ENCODE results near the gene CDC42BPB.

The CDC42BPB gene

GRCh38 chr14:102889615-102890014 is 167.7 kb downstream of the CDC42BPB start:
- no peak for DNase-seq

DNA sequence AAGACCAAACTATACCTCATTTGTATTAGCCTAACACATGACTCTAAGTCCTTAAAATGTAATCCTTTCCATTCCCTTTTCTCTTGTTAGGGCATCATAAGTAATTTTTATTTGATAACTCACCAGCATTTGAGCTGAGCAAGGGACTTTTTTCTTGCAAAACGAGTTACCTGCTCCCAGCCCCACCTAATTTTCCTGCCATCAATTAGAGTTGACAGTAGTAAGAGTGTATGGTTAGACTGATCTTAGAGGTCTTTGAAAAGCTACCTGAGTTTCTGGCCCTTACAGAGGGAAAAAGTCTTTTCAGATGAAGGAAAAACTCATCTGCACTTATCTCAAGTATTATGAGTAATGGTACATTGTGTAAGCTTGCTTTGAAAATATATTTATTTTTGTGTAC is 168.6 kb downstream of the CDC42BPB start:
- DNase-seq, result no peak

DNA sequence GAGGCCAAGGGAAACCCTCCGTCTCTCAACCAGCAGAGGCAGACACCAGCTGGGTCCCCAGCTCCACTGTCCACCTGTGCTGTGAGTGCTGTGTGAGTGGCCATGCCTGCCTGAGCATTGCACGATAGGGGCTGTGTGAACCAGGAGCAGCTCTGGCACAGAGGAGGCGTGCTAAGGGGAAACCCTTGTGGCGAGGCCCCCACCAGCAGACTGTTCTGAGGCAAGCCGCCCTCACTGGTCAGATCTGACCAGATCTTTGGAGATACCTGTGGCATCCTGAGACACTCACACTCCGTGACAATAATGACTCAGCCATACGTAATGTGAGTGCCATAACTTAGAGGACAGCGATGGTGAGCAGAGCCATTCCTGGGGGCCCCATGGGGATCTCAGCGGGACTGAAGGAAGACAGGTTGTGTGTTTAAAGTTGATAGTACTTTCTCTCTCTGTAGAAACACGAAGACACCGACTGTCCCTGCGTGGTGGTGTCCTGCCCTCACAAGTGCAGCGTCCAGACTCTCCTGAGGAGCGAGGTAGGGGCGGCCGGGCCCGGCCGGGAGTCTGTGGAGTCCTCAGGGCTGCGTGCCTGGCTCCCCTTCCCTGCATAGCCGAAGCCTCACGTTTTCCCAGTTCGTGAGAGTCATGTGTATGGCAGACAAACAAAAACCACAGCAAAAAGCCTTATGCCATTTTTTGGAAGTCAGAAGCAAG is 171.5 kb downstream of the CDC42BPB start:
- no peak for DNase-seq

DNA sequence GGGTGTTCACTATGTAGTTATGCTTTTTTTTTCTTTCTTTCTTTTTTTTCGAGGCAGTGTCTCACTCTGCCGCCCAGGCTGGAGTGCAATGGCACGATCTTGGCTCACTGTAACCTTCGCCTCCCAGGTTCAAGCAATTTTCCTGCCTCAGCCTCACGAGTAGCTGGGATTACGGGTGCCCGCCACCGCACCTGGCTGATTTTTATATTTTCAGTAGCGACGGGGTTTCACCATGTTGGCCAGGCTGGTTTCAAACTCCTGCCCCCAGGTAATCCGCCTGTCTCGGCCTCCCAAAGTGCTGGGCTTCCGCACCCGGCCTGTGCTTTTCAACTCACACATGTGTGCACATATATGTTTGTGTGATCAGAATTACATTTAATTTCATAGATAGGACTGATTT is 173.8 kb downstream of the CDC42BPB start:
- DNase-seq, result no peak

DNA sequence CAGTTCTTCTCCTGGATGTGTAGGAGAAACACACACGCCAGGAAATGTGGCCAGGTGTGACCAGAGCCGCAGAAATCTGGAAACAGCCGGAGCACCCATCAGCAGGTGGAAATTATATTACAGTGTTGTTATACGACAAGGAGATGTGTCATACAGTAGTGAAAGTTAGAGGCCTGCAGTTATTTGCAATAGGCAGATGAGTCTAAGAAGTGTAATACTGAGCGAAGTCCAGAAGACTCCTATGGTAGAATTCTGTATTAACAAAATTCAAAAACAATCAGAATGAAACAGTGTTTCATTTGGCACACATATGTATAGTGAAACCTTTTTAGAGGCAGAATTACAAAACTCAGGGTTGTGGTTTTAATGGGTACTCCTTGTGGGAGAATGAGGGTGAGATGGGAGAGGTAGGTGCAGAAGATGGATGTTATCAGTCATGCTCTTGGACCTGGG is 174.2 kb downstream of the CDC42BPB start:
- no peak for DNase-seq

Measured in activated CD4-positive, alpha-beta T cell treated with anti-CD3 and anti-CD28 coated beads for 4 hours (primary cell).